HEK293 (cell line): ENCODE data around the gene MYO9B.

Experiments
- CTCF ChIA-PET: fragments of 350-600 bp; formaldehyde crosslinking; extraction: SDS; loops from one replicate; lab custom pipeline; 2021; ENCODE audit warnings: antibody characterized with exemption; lab: Yijun Ruan, JAX
- POLR2A ChIA-PET: fragments of 300-600 bp; formaldehyde crosslinking; extraction: SDS; loops from one replicate; lab custom pipeline; 2020; ENCODE audit warnings: antibody characterized with exemption, inconsistent platforms; lab: Yijun Ruan, JAX
- H3K27ac ChIP-seq: fragments of 200-500 bp; sonication (Bioruptor generic); 2 replicates; pipeline ENCODE4 v1.5.1; 2014; ENCODE audit warnings: low read depth, low read length, control low read depth, inconsistent platforms; ENCODE audit errors: extremely low read depth
- H3K36me3 ChIP-seq, 2 experiments: fragments of 200-500 bp in 1 of 2; sonication (Bioruptor generic) in 1 of 2; 1 replicate in 1 of 2; 2 replicates in 1 of 2; pipeline ENCODE4 v1.5.1; 2014 to 2017; ENCODE audit warnings: inconsistent platforms in 2 of 2, low read length in 2 of 2; ENCODE audit not compliant: control insufficient read depth in 2 of 2, insufficient read depth in 1 of 2
- H3K4me1 ChIP-seq: fragments of 200-500 bp; sonication (Bioruptor generic); 2 replicates; pipeline ENCODE4 v1.5.1; 2014; ENCODE audit warnings: mild to moderate bottlenecking, low read length, inconsistent platforms; ENCODE audit not compliant: control insufficient read depth, insufficient read depth
- H3K4me3 ChIP-seq: 2 replicates; pipeline ENCODE4 v1.5.1; 2011; ENCODE audit warnings: low read depth, mild to moderate bottlenecking, control low read depth, low read length, moderate library complexity
- H3K9me3 ChIP-seq: fragments of 200-500 bp; sonication (Bioruptor generic); 2 replicates; pipeline ENCODE4 v1.5.1; 2014; ENCODE audit warnings: low read depth, low read length, inconsistent platforms; ENCODE audit not compliant: control insufficient read depth, insufficient read depth
- CTCF ChIP-seq: fragments of 450-650 bp; formaldehyde crosslinking; IDR thresholded peaks from 2 replicates; pipeline ENCODE4 v1.5.1; 2016; ENCODE audit warnings: missing biosample characterization, missing genetic modification characterization
- EGR2 ChIP-seq: fragments of 450-650 bp; formaldehyde crosslinking; IDR thresholded peaks from 2 replicates; pipeline ENCODE4 v1.5.1; 2016; ENCODE audit warnings: low read depth, missing biosample characterization, missing genetic modification characterization
- HOXC10 ChIP-seq: sonication (generic); formaldehyde crosslinking; IDR thresholded peaks from 2 replicates; pipeline ENCODE4 v1.8.1; 2023; ENCODE audit warnings: mild to moderate bottlenecking, missing genetic modification reagents
- KLF9 ChIP-seq: fragments of 450-650 bp; formaldehyde crosslinking; IDR thresholded peaks from 2 replicates; pipeline ENCODE4 v1.5.1; 2016; ENCODE audit warnings: missing biosample characterization, missing genetic modification characterization, low read depth
- SCRT1 ChIP-seq: fragments of 450-650 bp; formaldehyde crosslinking; IDR thresholded peaks from 2 replicates; pipeline ENCODE4 v1.5.1; 2016; ENCODE audit warnings: missing biosample characterization, missing genetic modification characterization, borderline replicate concordance
- SCRT2 ChIP-seq: fragments of 450-650 bp; formaldehyde crosslinking; IDR thresholded peaks from 2 replicates; pipeline ENCODE4 v1.5.1; 2016; ENCODE audit warnings: missing biosample characterization, missing genetic modification characterization
- SP2 ChIP-seq: fragments of 450-650 bp; formaldehyde crosslinking; IDR thresholded peaks from 2 replicates; pipeline ENCODE4 v1.5.1; 2016; ENCODE audit warnings: missing biosample characterization, missing genetic modification characterization
- ZBTB21 ChIP-seq: fragments of 450-650 bp; formaldehyde crosslinking; IDR thresholded peaks from 2 replicates; pipeline ENCODE4 v1.5.1; 2017; ENCODE audit warnings: missing biosample characterization, missing genetic modification characterization
- ZNF121 ChIP-seq: fragments of 450-650 bp; formaldehyde crosslinking; IDR thresholded peaks from 2 replicates; pipeline ENCODE4 v1.5.1; 2016; ENCODE audit warnings: missing biosample characterization, missing genetic modification characterization
- ZNF223 ChIP-seq: fragments of 450-650 bp; formaldehyde crosslinking; IDR thresholded peaks from 2 replicates; pipeline ENCODE4 v1.5.1; 2016; ENCODE audit warnings: missing biosample characterization, missing genetic modification characterization
- ZNF280C ChIP-seq: fragments of 450-650 bp; formaldehyde crosslinking; IDR thresholded peaks from 2 replicates; pipeline ENCODE4 v1.5.1; 2016; ENCODE audit warnings: missing biosample characterization, missing genetic modification characterization
- ZNF324 ChIP-seq: fragments of 450-650 bp; formaldehyde crosslinking; IDR thresholded peaks from 2 replicates; pipeline ENCODE4 v1.5.1; 2016; ENCODE audit warnings: missing biosample characterization, missing genetic modification characterization
- ZNF510 ChIP-seq: fragments of 450-650 bp; formaldehyde crosslinking; IDR thresholded peaks from 2 replicates; pipeline ENCODE4 v1.5.1; 2018; ENCODE audit warnings: mild to moderate bottlenecking, missing genetic modification characterization, missing biosample characterization; ENCODE audit not compliant: insufficient replicate concordance
- ZNF549 ChIP-seq: fragments of 450-650 bp; IDR thresholded peaks from 2 replicates; pipeline ENCODE4 v1.5.1; 2018; ENCODE audit warnings: missing biosample characterization, missing genetic modification characterization, mild to moderate bottlenecking, inconsistent platforms, moderate library complexity
- ZNF560 ChIP-seq: fragments of 450-650 bp; formaldehyde crosslinking; IDR thresholded peaks from 2 replicates; pipeline ENCODE4 v1.5.1; 2017; ENCODE audit warnings: missing biosample characterization, missing genetic modification characterization, borderline replicate concordance
- ZNF660 ChIP-seq: fragments of 450-650 bp; IDR thresholded peaks from 2 replicates; pipeline ENCODE4 v1.5.1; 2018; ENCODE audit warnings: missing biosample characterization, mild to moderate bottlenecking, missing genetic modification characterization
- ZNF692 ChIP-seq: fragments of 450-650 bp; formaldehyde crosslinking; IDR thresholded peaks from 2 replicates; pipeline ENCODE4 v1.5.1; 2016; ENCODE audit warnings: missing biosample characterization, missing genetic modification characterization
- ZNF785 ChIP-seq: fragments of 450-650 bp; formaldehyde crosslinking; IDR thresholded peaks from 2 replicates; pipeline ENCODE4 v1.5.1; 2016; ENCODE audit warnings: missing biosample characterization, missing genetic modification characterization
- ZSCAN4 ChIP-seq: fragments of 450-650 bp; formaldehyde crosslinking; IDR thresholded peaks from 2 replicates; pipeline ENCODE4 v1.5.1; 2017; ENCODE audit warnings: missing biosample characterization, missing genetic modification characterization
- TF ChIP-seq, protein P1 (sequence below): fragments of 450-650 bp; formaldehyde crosslinking; IDR thresholded peaks from 2 replicates; pipeline ENCODE4 v1.5.1; 2016; ENCODE audit warnings: missing biosample characterization, missing genetic modification characterization, borderline replicate concordance

The MYO9B gene

DNA sequence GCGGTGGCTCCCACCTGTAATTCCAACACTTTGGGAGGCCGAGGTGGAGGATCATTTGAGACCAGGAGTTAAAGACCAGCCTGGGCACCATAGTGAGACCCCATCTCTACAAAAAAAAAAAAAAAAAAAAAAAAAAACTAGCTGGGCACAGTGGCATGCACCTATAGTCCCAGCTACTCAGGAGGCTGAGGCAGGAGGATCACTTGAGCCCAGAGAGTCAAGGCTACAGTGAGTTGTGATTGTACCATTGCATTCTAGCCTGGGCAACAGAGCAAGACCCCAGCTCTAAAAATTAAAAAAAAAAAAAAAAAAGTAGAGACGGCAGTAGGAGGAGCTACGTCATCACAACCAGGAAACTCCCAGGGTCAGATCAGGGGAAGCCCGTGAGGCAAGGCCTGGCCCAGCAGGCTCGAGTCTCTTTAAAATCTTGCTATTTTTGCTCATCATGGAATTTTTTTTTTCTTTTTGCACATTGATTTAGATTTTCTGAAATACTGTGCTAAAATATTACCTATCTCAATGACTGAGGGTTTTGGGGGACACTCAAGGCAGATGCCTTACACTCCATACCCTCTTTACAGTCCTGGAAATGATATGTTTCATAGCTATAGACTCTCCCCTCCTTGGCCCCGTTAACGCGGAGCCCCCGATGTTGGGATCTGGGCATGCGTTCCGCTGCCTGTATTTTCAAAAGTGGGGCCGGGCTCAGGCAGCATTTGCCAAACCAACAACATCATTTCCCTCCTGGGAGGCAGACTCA, 95.1 kb downstream of the MYO9B start:
- H3K27ac ChIP-seq, result no peak overlapping the region
- CTCF ChIA-PET, result interaction anchor here (0.7 to 1.5 kb wide), 3 partner anchors 102 to 235 kb away, joined by 3 read pairs; no protein-coding TSS in a partner anchor
- no peaks in the 10 kb centered on the region for H3K4me1 ChIP-seq
- POLR2A ChIA-PET, result no interaction called here
- TF ChIP-seq ZNF560 (tag by site-specific recombination) (no peak), ZNF121 (tag by site-specific recombination) (peak; percentile 78)
- H3K4me3 ChIP-seq, result no peak overlapping the region
- H3K9me3 ChIP-seq, result no peaks in the 10 kb centered on the region
- peaks cover 9 to 48% of the 10 kb centered on the region in 2 experiments; a peak in 2 of 3 replicates for H3K36me3 ChIP-seq

DNA sequence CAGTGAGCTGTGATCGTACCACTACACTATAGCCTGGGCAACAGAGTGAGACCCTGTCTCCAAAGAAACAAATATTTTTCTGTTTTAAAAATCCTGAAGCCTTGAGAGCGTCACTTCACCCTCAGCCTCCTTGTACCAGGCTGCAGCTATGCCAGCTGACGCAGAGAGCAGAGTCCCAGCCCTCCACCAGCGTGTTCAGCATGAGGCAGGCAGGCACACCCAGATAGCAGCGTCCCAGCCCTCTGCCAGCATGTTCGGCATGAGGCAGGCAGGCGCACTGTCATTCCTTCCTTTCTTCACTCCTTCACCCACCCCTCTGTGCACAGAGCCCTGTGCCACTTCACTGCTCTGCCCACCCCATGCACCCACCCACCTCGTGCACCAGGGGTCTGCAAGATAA, 96.3 kb downstream of the MYO9B start:
- Histone ChIP-seq H3K36me3 (peaks cover 9 to 45% of the 10 kb centered on the region in 2 experiments; a peak in 2 of 3 replicates), H3K9me3 (no peaks in the 10 kb centered on the region), H3K4me1 (no peaks in the 10 kb centered on the region), H3K4me3 (no peak overlapping the region), H3K27ac (no peak overlapping the region)
- ChIA-PET CTCF (interaction anchor here (1.5 kb wide), 1 partner anchor 112 kb away, joined by 3 read pairs; no protein-coding TSS in a partner anchor), POLR2A (no interaction called here)
- no peak for TF ChIP-seq ZNF549 (tag by site-specific recombination)
- TF ChIP-seq SCRT2 (tag by site-specific recombination), result no peak
- TF ChIP-seq SP2, result no peak
- TF ChIP-seq HOXC10, result no peak
- TF ChIP-seq ZNF785, result no peak
- TF ChIP-seq ZNF223 (tag by site-specific recombination), result no peak
- no peak for TF ChIP-seq EGR2 (tag by site-specific recombination)
- TF ChIP-seq ZNF324 (tag by site-specific recombination), result no peak
- TF ChIP-seq ZSCAN4, result no peak
- no peak for TF ChIP-seq SCRT1
- TF ChIP-seq ZNF660 (tag by site-specific recombination), result no peak
- no peak for TF ChIP-seq ZNF280C (tag by site-specific recombination)
- no peak for TF ChIP-seq ZNF692 (tag by site-specific recombination)
- TF ChIP-seq ZNF510, result no peak
- no peak for TF ChIP-seq ZBTB21 (tag by site-specific recombination)
- no peak for TF ChIP-seq KLF9
- TF ChIP-seq, protein P1, sequence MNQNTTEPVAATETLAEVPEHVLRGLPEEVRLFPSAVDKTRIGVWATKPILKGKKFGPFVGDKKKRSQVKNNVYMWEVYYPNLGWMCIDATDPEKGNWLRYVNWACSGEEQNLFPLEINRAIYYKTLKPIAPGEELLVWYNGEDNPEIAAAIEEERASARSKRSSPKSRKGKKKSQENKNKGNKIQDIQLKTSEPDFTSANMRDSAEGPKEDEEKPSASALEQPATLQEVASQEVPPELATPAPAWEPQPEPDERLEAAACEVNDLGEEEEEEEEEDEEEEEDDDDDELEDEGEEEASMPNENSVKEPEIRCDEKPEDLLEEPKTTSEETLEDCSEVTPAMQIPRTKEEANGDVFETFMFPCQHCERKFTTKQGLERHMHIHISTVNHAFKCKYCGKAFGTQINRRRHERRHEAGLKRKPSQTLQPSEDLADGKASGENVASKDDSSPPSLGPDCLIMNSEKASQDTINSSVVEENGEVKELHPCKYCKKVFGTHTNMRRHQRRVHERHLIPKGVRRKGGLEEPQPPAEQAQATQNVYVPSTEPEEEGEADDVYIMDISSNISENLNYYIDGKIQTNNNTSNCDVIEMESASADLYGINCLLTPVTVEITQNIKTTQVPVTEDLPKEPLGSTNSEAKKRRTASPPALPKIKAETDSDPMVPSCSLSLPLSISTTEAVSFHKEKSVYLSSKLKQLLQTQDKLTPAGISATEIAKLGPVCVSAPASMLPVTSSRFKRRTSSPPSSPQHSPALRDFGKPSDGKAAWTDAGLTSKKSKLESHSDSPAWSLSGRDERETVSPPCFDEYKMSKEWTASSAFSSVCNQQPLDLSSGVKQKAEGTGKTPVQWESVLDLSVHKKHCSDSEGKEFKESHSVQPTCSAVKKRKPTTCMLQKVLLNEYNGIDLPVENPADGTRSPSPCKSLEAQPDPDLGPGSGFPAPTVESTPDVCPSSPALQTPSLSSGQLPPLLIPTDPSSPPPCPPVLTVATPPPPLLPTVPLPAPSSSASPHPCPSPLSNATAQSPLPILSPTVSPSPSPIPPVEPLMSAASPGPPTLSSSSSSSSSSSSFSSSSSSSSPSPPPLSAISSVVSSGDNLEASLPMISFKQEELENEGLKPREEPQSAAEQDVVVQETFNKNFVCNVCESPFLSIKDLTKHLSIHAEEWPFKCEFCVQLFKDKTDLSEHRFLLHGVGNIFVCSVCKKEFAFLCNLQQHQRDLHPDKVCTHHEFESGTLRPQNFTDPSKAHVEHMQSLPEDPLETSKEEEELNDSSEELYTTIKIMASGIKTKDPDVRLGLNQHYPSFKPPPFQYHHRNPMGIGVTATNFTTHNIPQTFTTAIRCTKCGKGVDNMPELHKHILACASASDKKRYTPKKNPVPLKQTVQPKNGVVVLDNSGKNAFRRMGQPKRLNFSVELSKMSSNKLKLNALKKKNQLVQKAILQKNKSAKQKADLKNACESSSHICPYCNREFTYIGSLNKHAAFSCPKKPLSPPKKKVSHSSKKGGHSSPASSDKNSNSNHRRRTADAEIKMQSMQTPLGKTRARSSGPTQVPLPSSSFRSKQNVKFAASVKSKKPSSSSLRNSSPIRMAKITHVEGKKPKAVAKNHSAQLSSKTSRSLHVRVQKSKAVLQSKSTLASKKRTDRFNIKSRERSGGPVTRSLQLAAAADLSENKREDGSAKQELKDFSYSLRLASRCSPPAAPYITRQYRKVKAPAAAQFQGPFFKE (tag by site-specific recombination), result no peak
- TF ChIP-seq CTCF, result no peak
